Fibroblast of skin of left biceps (primary cell): ENCODE results near the gene LRIT1.

Experiments
- DNase-seq, 2 experiments: peaks; one replicate each; pipeline ENCODE4 v3.0.0-alpha.2; 2013; ENCODE audit warnings: low read depth in 2 of 2

LRIT1 gene

GRCh38 chr10:84254552-84255478 lies 13.5 kb upstream of the LRIT1 start:
- no peak for DNase-seq

- no peak for DNase-seq
Measured at GRCh38 chr10:84248794-84249193, 7.4 kb upstream of the LRIT1 start.

- no peak for DNase-seq
Measured at GRCh38 chr10:84247496-84247895, 6.2 kb upstream of the LRIT1 start.

GRCh38 chr10:84244651-84245270 lies 3.4 kb upstream of the LRIT1 start, which contains the start of gene RGR:
Gene RGR (plus strand): TSS chr10:84245053. CDS start chr10:84245091, 38 bp downstream.
- DNase-seq: no peak

GRCh38 chr10:84243759-84244158 lies 2.4 kb upstream of the LRIT1 start:
- DNase-seq: no peak

- DNase-seq: no peak
Measured at GRCh38 chr10:84238909-84239308, 2.4 kb downstream of the LRIT1 start.

- DNase-seq: no peak
Measured at GRCh38 chr10:84237199-84238051, 3.9 kb downstream of the LRIT1 start.

- no peak for DNase-seq
Measured at GRCh38 chr10:84236807-84237198, 4.5 kb downstream of the LRIT1 start.

GRCh38 chr10:84235096-84235495 lies 6.2 kb downstream of the LRIT1 start:
- no peak for DNase-seq

GRCh38 chr10:84234479-84234878 lies 6.9 kb downstream of the LRIT1 start:
- DNase-seq: no peak

GRCh38 chr10:84233940-84234339 lies 7.4 kb downstream of the LRIT1 start:
- DNase-seq: no peak

GRCh38 chr10:84232376-84232775 lies 9.0 kb downstream of the LRIT1 start:
- no peak for DNase-seq

GRCh38 chr10:84230359-84230758 lies 11.0 kb downstream of the LRIT1 start:
- DNase-seq: no peak

GRCh38 chr10:84227810-84228209 lies 13.5 kb downstream of the LRIT1 start:
- DNase-seq: no peak

- DNase-seq: no peak
Measured at GRCh38 chr10:84226616-84227015, 14.7 kb downstream of the LRIT1 start.

GRCh38 chr10:84225427-84226173 lies 15.7 kb downstream of the LRIT1 start, which contains the start of gene LRIT2:
Gene LRIT2 (minus strand): TSS chr10:84225544. CDS start chr10:84225520, 24 bp downstream.
- no peak for DNase-seq

GRCh38 chr10:84224411-84225028 lies 16.8 kb downstream of the LRIT1 start:
- DNase-seq: no peak

GRCh38 chr10:84221916-84222315 lies 19.4 kb downstream of the LRIT1 start:
- no peak for DNase-seq

GRCh38 chr10:84217746-84218145 lies 23.6 kb downstream of the LRIT1 start:
- DNase-seq: no peak

- no peak for DNase-seq
Measured at GRCh38 chr10:84216834-84217233, 24.5 kb downstream of the LRIT1 start.
